Right renal cortex interstitium (tissue), 3 donors: ENCODE results near the gene MID1. TPM values are rescaled to one million over a fixed set of nuclear protein-coding genes. Genes with fewer than 3 reads are reported as not detected.

Experiments used
- DNase-seq, 3 donors: peaks; one replicate each; pipeline ENCODE4 v3.0.0-alpha.2; 2013; ENCODE audit warnings: low read depth in 3 of 3, low spot score in 2 of 3
- polyA plus RNA-seq, 3 donors: library from polyadenylated mRNA; unstranded; fragments of 120-200 nt; gene quantifications; one replicate each; pipeline ENCODE4 v1.2.1, GENCODE V29; 2013; ENCODE audit not compliant: insufficient read length in 3 of 3

MID1 gene
- polyA plus RNA-seq, 3 donors, result 22.6 to 23.8 (median 23.7) TPM

GRCh38 chrX:10534611-10535010 is 85.8 kb downstream of the MID1 start:
- DNase-seq, result no peak

GRCh38 chrX:10533696-10534365 is 86.6 kb downstream of the MID1 start:
- DNase-seq, result no peak

GRCh38 chrX:10531927-10532326 is 88.5 kb downstream of the MID1 start:
- DNase-seq, result no peak

GRCh38 chrX:10529344-10529743 is 91.0 kb downstream of the MID1 start:
- DNase-seq, result no peak

GRCh38 chrX:10526451-10526850 is 93.9 kb downstream of the MID1 start:
- DNase-seq, result no peak

- DNase-seq, result no peak
Observed at GRCh38 chrX:10525381-10526120, 94.8 kb downstream of the MID1 start.

- no peak for DNase-seq
Observed at GRCh38 chrX:10524578-10524977, 95.8 kb downstream of the MID1 start.

- no peak for DNase-seq
Observed at GRCh38 chrX:10519761-10520160, 100.6 kb downstream of the MID1 start.

- DNase-seq, result no peak
Observed at GRCh38 chrX:10519278-10519677, 101.1 kb downstream of the MID1 start.

GRCh38 chrX:10518073-10518472 is 102.3 kb downstream of the MID1 start:
- no peak for DNase-seq

GRCh38 chrX:10516781-10517322 is 103.5 kb downstream of the MID1 start:
- no peak for DNase-seq

GRCh38 chrX:10514891-10515290 is 105.5 kb downstream of the MID1 start:
- DNase-seq, result no peak

- DNase-seq, result no peak
Observed at GRCh38 chrX:10513974-10514373, 106.4 kb downstream of the MID1 start.

GRCh38 chrX:10512741-10513140 is 107.6 kb downstream of the MID1 start:
- no peak for DNase-seq

GRCh38 chrX:10512258-10512657 is 108.1 kb downstream of the MID1 start:
- DNase-seq, result peak in 1 of 3 donors; percentile 3

- DNase-seq, result no peak
Observed at GRCh38 chrX:10509397-10509796, 111.0 kb downstream of the MID1 start.

GRCh38 chrX:10508891-10509290 is 111.5 kb downstream of the MID1 start:
- no peak for DNase-seq

- no peak for DNase-seq
Observed at GRCh38 chrX:10507876-10508275, 112.5 kb downstream of the MID1 start.

- DNase-seq, result no peak
Observed at GRCh38 chrX:10507181-10507580, 113.2 kb downstream of the MID1 start.

GRCh38 chrX:10506781-10507180 is 113.6 kb downstream of the MID1 start:
- DNase-seq, result no peak

- no peak for DNase-seq
Observed at GRCh38 chrX:10505726-10506125, 114.7 kb downstream of the MID1 start.

- DNase-seq, result no peak
Observed at GRCh38 chrX:10502961-10503360, 117.4 kb downstream of the MID1 start.
